NCI-H1694 (cell line): Measurements from ENCODE around the gene SEPTIN10.

Source experiments
- DNase-seq: peaks from one replicate; lab custom pipeline; 2025; lab: John Stamatoyannopoulos, UW

SEPTIN10 gene

GRCh38 chr2:109523121-109523520 is 90.6 kb downstream of the SEPTIN10 start:
- no peak for DNase-seq

GRCh38 chr2:109522063-109522374 is 91.7 kb downstream of the SEPTIN10 start:
- DNase-seq: no peak

- no peak for DNase-seq
Measured at GRCh38 chr2:109521233-109522062, 92.3 kb downstream of the SEPTIN10 start.

- DNase-seq: no peak
Measured at GRCh38 chr2:109519513-109519912, 94.3 kb downstream of the SEPTIN10 start.

GRCh38 chr2:109517118-109517889 is 96.5 kb downstream of the SEPTIN10 start:
- no peak for DNase-seq

GRCh38 chr2:109516445-109517117 is 97.2 kb downstream of the SEPTIN10 start:
- peak; percentile 76 for DNase-seq

- no peak for DNase-seq
Measured at GRCh38 chr2:109514857-109515256, 98.9 kb downstream of the SEPTIN10 start.

- DNase-seq: no peak
Measured at GRCh38 chr2:109513749-109514588, 99.8 kb downstream of the SEPTIN10 start.

- DNase-seq: no peak
Measured at GRCh38 chr2:109513230-109513629, 100.5 kb downstream of the SEPTIN10 start.

- no peak for DNase-seq
Measured at GRCh38 chr2:109512076-109512475, 101.7 kb downstream of the SEPTIN10 start.

GRCh38 chr2:109511168-109511567 is 102.6 kb downstream of the SEPTIN10 start:
- no peak for DNase-seq

GRCh38 chr2:109510136-109511028 is 103.4 kb downstream of the SEPTIN10 start:
- peak; percentile 90 for DNase-seq

- no peak for DNase-seq
Measured at GRCh38 chr2:109508556-109508955, 105.2 kb downstream of the SEPTIN10 start.

- DNase-seq: no peak
Measured at GRCh38 chr2:109507828-109508227, 105.9 kb downstream of the SEPTIN10 start.

- DNase-seq: no peak
Measured at GRCh38 chr2:109507217-109507616, 106.5 kb downstream of the SEPTIN10 start.

- DNase-seq: no peak
Measured at GRCh38 chr2:109503191-109503590, 110.6 kb downstream of the SEPTIN10 start.

- DNase-seq: no peak
Measured at GRCh38 chr2:109501461-109501860, 112.3 kb downstream of the SEPTIN10 start.

GRCh38 chr2:109500910-109501309 is 112.9 kb downstream of the SEPTIN10 start:
- DNase-seq: no peak

- DNase-seq: no peak
Measured at GRCh38 chr2:109499566-109499965, 114.2 kb downstream of the SEPTIN10 start.

- no peak for DNase-seq
Measured at GRCh38 chr2:109498906-109499305, 114.9 kb downstream of the SEPTIN10 start.
